ENCODE measurements around the gene ANO7. TPM values are rescaled to one million over a fixed set of nuclear protein-coding genes. Genes with fewer than 3 reads are reported as not detected.

The ANO7 gene
- total and polyA plus RNA-seq, 2 of the 13 experiments (the other 11 are each of a cell fraction or from before 2014, with no cell fraction given): 4.1 to 4.9 TPM

DNA sequence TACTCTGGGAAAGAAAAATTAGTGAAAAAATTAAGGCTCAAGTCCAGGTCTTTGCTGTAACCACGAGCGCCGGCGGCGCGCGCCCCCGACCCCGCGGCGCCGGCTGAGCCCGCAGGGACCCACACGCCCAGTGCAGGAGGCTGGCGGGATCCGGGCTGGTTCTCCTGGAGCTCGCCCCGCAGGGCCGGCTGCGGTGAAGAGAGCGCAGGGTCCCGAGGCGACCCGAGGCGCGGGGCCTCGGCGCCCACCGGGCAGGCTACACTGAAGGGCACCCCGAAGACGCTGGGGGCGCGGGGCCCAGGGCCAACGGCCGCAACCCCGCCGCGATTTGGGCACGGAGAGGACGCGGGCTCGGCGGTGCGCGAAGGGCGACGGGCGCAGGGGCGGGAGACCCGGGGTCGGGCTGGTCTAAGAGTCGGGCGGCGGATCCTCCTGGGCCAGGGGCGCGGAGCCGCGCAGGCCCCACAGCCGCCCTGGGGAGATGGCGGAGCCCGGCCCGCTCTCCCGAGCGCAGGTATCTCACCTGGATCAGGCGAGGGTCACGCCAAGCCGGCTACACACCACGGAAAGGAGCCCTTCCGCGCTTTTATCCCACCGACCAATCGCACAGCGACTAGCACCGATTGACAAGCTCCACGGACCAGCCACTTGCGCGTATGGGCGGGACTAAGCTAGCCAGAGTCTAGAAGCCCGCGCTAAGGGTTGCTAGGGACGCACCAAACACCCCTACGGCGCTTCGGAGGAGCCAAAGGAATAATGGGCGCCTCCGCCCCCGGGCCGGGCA, 39.4 kb upstream of the ANO7 start, which contains the start of gene PASK (continued):
- TF ChIP-seq, protein P1, sequence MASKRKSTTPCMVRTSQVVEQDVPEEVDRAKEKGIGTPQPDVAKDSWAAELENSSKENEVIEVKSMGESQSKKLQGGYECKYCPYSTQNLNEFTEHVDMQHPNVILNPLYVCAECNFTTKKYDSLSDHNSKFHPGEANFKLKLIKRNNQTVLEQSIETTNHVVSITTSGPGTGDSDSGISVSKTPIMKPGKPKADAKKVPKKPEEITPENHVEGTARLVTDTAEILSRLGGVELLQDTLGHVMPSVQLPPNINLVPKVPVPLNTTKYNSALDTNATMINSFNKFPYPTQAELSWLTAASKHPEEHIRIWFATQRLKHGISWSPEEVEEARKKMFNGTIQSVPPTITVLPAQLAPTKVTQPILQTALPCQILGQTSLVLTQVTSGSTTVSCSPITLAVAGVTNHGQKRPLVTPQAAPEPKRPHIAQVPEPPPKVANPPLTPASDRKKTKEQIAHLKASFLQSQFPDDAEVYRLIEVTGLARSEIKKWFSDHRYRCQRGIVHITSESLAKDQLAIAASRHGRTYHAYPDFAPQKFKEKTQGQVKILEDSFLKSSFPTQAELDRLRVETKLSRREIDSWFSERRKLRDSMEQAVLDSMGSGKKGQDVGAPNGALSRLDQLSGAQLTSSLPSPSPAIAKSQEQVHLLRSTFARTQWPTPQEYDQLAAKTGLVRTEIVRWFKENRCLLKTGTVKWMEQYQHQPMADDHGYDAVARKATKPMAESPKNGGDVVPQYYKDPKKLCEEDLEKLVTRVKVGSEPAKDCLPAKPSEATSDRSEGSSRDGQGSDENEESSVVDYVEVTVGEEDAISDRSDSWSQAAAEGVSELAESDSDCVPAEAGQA (IDR thresholded peaks at IDR 0.05; ENCODE audit: low read depth): no peak; the same call in 1 of the 2 replicates
- TF ChIP-seq, protein P1 (CRISPR knock-in tag; IDR thresholded peaks at IDR 0.05; ENCODE audit: borderline replicate concordance): no peak
- TF ChIP-seq, protein P2, sequence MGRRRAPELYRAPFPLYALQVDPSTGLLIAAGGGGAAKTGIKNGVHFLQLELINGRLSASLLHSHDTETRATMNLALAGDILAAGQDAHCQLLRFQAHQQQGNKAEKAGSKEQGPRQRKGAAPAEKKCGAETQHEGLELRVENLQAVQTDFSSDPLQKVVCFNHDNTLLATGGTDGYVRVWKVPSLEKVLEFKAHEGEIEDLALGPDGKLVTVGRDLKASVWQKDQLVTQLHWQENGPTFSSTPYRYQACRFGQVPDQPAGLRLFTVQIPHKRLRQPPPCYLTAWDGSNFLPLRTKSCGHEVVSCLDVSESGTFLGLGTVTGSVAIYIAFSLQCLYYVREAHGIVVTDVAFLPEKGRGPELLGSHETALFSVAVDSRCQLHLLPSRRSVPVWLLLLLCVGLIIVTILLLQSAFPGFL (CRISPR knock-in tag; IDR thresholded peaks at IDR 0.05): no peak
- TF ChIP-seq BRCA1 (CRISPR knock-in tag; IDR thresholded peaks at IDR 0.05) (no peak), KLF15 (CRISPR knock-in tag; IDR thresholded peaks at IDR 0.05; ENCODE audit: borderline replicate concordance) (peak; percentile 31; the same call in 1 of the 2 replicates), NAIF1 (CRISPR knock-in tag; IDR thresholded peaks at IDR 0.05; ENCODE audit: borderline replicate concordance) (peak; percentile 77), ZNF256 (CRISPR knock-in tag; conservative IDR thresholded peaks at IDR 0.05) (0 out of 2 replicates have a peak, but pooled peaks have one; percentile 28), ZNF567 (CRISPR knock-in tag; IDR thresholded peaks at IDR 0.05; ENCODE audit: borderline replicate concordance) (0 out of 2 replicates have a peak, but pooled peaks have one; percentile 34), NKX3-1 (CRISPR knock-in tag; IDR thresholded peaks at IDR 0.05) (peak; percentile 91; the same call in 1 of the 2 replicates), ZNF329 (CRISPR knock-in tag; IDR thresholded peaks at IDR 0.05; ENCODE audit: low read depth) (0 out of 2 replicates have a peak, but pooled peaks have one; percentile 34), KMT2A (CRISPR knock-in tag; IDR thresholded peaks at IDR 0.05) (0 out of 2 replicates have a peak, but pooled peaks have one; percentile 68)
- TF ChIP-seq, protein P3, sequence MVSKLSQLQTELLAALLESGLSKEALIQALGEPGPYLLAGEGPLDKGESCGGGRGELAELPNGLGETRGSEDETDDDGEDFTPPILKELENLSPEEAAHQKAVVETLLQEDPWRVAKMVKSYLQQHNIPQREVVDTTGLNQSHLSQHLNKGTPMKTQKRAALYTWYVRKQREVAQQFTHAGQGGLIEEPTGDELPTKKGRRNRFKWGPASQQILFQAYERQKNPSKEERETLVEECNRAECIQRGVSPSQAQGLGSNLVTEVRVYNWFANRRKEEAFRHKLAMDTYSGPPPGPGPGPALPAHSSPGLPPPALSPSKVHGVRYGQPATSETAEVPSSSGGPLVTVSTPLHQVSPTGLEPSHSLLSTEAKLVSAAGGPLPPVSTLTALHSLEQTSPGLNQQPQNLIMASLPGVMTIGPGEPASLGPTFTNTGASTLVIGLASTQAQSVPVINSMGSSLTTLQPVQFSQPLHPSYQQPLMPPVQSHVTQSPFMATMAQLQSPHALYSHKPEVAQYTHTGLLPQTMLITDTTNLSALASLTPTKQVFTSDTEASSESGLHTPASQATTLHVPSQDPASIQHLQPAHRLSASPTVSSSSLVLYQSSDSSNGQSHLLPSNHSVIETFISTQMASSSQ (IDR thresholded peaks at IDR 0.05; ENCODE audit: low read depth): no peak
- TF ChIP-seq, protein P3 (CRISPR knock-in tag; IDR thresholded peaks at IDR 0.05; ENCODE audit: borderline replicate concordance): 0 out of 2 replicates have a peak, but pooled peaks have one; percentile 4
- TF ChIP-seq, protein P4, sequence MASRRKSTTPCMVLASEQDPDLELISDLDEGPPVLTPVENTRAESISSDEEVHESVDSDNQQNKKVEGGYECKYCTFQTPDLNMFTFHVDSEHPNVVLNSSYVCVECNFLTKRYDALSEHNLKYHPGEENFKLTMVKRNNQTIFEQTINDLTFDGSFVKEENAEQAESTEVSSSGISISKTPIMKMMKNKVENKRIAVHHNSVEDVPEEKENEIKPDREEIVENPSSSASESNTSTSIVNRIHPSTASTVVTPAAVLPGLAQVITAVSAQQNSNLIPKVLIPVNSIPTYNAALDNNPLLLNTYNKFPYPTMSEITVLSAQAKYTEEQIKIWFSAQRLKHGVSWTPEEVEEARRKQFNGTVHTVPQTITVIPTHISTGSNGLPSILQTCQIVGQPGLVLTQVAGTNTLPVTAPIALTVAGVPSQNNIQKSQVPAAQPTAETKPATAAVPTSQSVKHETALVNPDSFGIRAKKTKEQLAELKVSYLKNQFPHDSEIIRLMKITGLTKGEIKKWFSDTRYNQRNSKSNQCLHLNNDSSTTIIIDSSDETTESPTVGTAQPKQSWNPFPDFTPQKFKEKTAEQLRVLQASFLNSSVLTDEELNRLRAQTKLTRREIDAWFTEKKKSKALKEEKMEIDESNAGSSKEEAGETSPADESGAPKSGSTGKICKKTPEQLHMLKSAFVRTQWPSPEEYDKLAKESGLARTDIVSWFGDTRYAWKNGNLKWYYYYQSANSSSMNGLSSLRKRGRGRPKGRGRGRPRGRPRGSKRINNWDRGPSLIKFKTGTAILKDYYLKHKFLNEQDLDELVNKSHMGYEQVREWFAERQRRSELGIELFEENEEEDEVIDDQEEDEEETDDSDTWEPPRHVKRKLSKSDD (CRISPR knock-in tag; IDR thresholded peaks at IDR 0.05; ENCODE audit: low read depth): peak; percentile 60; the same call in 1 of the 2 replicates
